GM12878 (cell line): ENCODE results near the gene ZDHHC18. TPM values are rescaled to one million over a fixed set of nuclear protein-coding genes. Genes with fewer than 3 reads are reported as not detected.

Experiments
- ATAC-seq: fragments of 200-7000 bp; cut with Tn5 transposase; 3 replicates; pipeline ENCODE4 v1.9.1; 2020; ENCODE audit warnings: mild to moderate bottlenecking, moderate library complexity
- BruUV-seq: library from RNA; stranded (reverse); fragments of 400-500 nt; replicated peaks from 2 replicates; lab custom pipeline; 2021; lab: Mats Ljungman, UMichigan
- CTCF ChIA-PET: fragments of 300-600 bp; sonication (Branson Sonifier 250); formaldehyde crosslinking; extraction: SDS; loops from one replicate; lab custom pipeline; 2021; ENCODE audit warnings: inconsistent platforms; lab: Yijun Ruan, JAX
- POLR2A ChIA-PET: fragments of 350-600 bp; formaldehyde crosslinking; extraction: SDS; loops from one replicate; lab custom pipeline; 2021; ENCODE audit warnings: inconsistent platforms; lab: Charles Lee
- RAD21 ChIA-PET: fragments of 300-600 bp; sonication (Branson Sonifier 250); formaldehyde crosslinking; loops from one replicate; lab custom pipeline; 2023; ENCODE audit warnings: antibody characterized with exemption; ENCODE audit not compliant: unreplicated experiment; lab: Charles Lee
- SMC1A ChIA-PET: fragments of 300-600 bp; sonication (Branson Sonifier 250); formaldehyde crosslinking; loops from one replicate; lab custom pipeline; 2023; ENCODE audit not compliant: unreplicated experiment, uncharacterized antibody; lab: Charles Lee
- DNase-seq: peaks from one replicate; pipeline ENCODE4 v3.0.0-alpha.2; 2011; ENCODE audit warnings: low read depth, low spot score
- FAIRE-seq: peaks from 3 replicates; lab custom pipeline; 2011; peaks lifted over from hg19 to GRCh38; lab: Jason Lieb, UNC
- H2AFZ ChIP-seq: 2 replicates; pipeline ENCODE4 v1.6.0; 2011; ENCODE audit warnings: low read depth, low read length, control low read depth; ENCODE audit not compliant: control insufficient read depth
- H3K27ac ChIP-seq: 2 replicates; pipeline ENCODE4 v1.5.1; 2011; ENCODE audit warnings: control low read depth; ENCODE audit not compliant: control insufficient read depth, insufficient read depth
- H3K27me3 ChIP-seq, 2 experiments: replicated peaks in 1 of 2; 2 replicates each; pipeline versions ENCODE4 v1.6.0 to v1.6.1; 2011; ENCODE audit warnings: low read length in 1 of 2; ENCODE audit not compliant: control insufficient read depth in 2 of 2, insufficient read depth in 2 of 2
- H3K36me3 ChIP-seq, 2 experiments: 2 replicates each; pipeline ENCODE4 v1.5.1; 2011; ENCODE audit warnings: low read length in 1 of 2; ENCODE audit not compliant: control insufficient read depth in 2 of 2, insufficient read depth in 2 of 2
- H3K4me1 ChIP-seq: 2 replicates; pipeline ENCODE4 v1.6.1; 2011; ENCODE audit warnings: mild to moderate bottlenecking, low read length, moderate library complexity, mixed read lengths; ENCODE audit not compliant: control insufficient read depth, insufficient read depth
- H3K4me2 ChIP-seq: 2 replicates; pipeline ENCODE4 v1.6.0; 2011; ENCODE audit warnings: control low read depth; ENCODE audit not compliant: control insufficient read depth, insufficient read depth
- H3K4me3 ChIP-seq: fragments of 200-600 bp; sonication (generic); 2 replicates; pipeline ENCODE4 v1.5.1; 2016
- H3K79me2 ChIP-seq: 2 replicates; pipeline ENCODE4 v1.6.0; 2011; ENCODE audit warnings: low read length; ENCODE audit not compliant: control insufficient read depth, insufficient read depth
- H3K9ac ChIP-seq: 2 replicates; pipeline ENCODE4 v1.8.0; 2011; ENCODE audit warnings: low read length, control low read depth, mixed read lengths; ENCODE audit not compliant: control insufficient read depth, insufficient read depth
- H3K9me3 ChIP-seq: replicated peaks from 3 replicates; pipeline ENCODE4 v1.5.1; 2011; ENCODE audit warnings: mild to moderate bottlenecking, low read length; ENCODE audit not compliant: control insufficient read depth, insufficient read depth
- H4K20me1 ChIP-seq: 2 replicates; pipeline ENCODE4 v1.6.0; 2011; ENCODE audit not compliant: control insufficient read depth, insufficient read depth
- BRCA1 ChIP-seq: IDR thresholded peaks from 2 replicates; pipeline ENCODE4 v1.6.1; 2011; ENCODE audit warnings: low read depth, low read length, improper control_type of control experiment
- CBFB ChIP-seq: IDR thresholded peaks from 2 replicates; pipeline ENCODE4 v1.6.1; 2016; ENCODE audit warnings: antibody characterized with exemption, low read depth
- CBX3 ChIP-seq: fragments of 200-600 bp; sonication (generic); IDR thresholded peaks from 2 replicates; pipeline ENCODE4 v1.6.1; 2016; ENCODE audit warnings: low read depth, borderline replicate concordance
- FOXK2 ChIP-seq: fragments of 450-650 bp; IDR thresholded peaks from 2 replicates; pipeline ENCODE4 v1.6.1; 2017; ENCODE audit warnings: mild to moderate bottlenecking, moderate library complexity
- HDAC6 ChIP-seq: fragments of 200-600 bp; sonication (generic); IDR thresholded peaks from one replicate; pipeline ENCODE4 v1.8.0; 2017; ENCODE audit warnings: antibody characterized with exemption; ENCODE audit not compliant: unreplicated experiment
- NFYB ChIP-seq: IDR thresholded peaks from 2 replicates; pipeline ENCODE4 v1.6.1; 2011; ENCODE audit warnings: low read depth, mild to moderate bottlenecking, low read length, improper control_type of control experiment, moderate library complexity; ENCODE audit not compliant: insufficient read depth
- PKNOX1 ChIP-seq: fragments of 450-650 bp; IDR thresholded peaks from 2 replicates; pipeline ENCODE4 v1.6.1; 2016; ENCODE audit warnings: mild to moderate bottlenecking
- RFX5 ChIP-seq: IDR thresholded peaks from 2 replicates; pipeline ENCODE4 v1.6.1; 2011; ENCODE audit warnings: low read depth, low read length, improper control_type of control experiment
- SMC3 ChIP-seq: IDR thresholded peaks from 2 replicates; pipeline ENCODE4 v1.6.1; 2011; ENCODE audit warnings: low read length, improper control_type of control experiment, borderline replicate concordance
- SUPT20H ChIP-seq: IDR thresholded peaks from 2 replicates; pipeline ENCODE4 v1.6.1; 2011; ENCODE audit warnings: low read depth, mild to moderate bottlenecking, low read length, moderate library complexity, borderline replicate concordance; ENCODE audit not compliant: control insufficient read depth
- TBL1XR1 ChIP-seq: IDR thresholded peaks from 2 replicates; pipeline ENCODE4 v1.6.1; 2012; ENCODE audit warnings: low read depth, low read length, improper control_type of control experiment
- ZNF384 ChIP-seq: IDR thresholded peaks from 2 replicates; pipeline ENCODE4 v1.6.1; 2012; ENCODE audit warnings: low read depth, mild to moderate bottlenecking, low read length, improper control_type of control experiment, borderline replicate concordance
- WGBS: methylation state at CpG from one replicate; pipeline ENCODE4 v1.1.6; 2016; ENCODE audit warnings: low lambda C conversion rate; ENCODE audit not compliant: insufficient replicate concordance, insufficient coverage; ENCODE audit errors: missing lambda C conversion rate; 5-methylcytosine and 5-hydroxymethylcytosine counted together
- in situ Hi-C: fragments of 300-500 bp; cut with MboI; formaldehyde crosslinking; loops from 9 replicates; pipeline ENCODE4 v1.14.3; 2018; ENCODE audit warnings: mixed read lengths
- intact Hi-C: fragments of 100-400 bp; cut with micrococcal nuclease; formaldehyde crosslinking; loops from one replicate; pipeline ENCODE4 v1.14.2; 2022; ENCODE audit not compliant: unreplicated experiment
- polyA plus RNA-seq, 11 experiments: library from polyadenylated mRNA; depleted of rRNA in 4 of 11; unstranded in 6 of 11; stranded (reverse) in 5 of 11; fragments of >200 nt; fragmentation: Nextera tagmentation in 4 of 11; fragmentation: Illumina TruSeq in 1 of 11; extraction: Ambion mirVana in 4 of 11; extraction: Trizol in 1 of 11; gene quantifications; 1 replicate in 1 of 11; 2 replicates in 10 of 11; pipeline versions ENCODE4 v1.2.1 to v1.2.3, GENCODE V29; 2011 to 2016; ENCODE audit warnings: inconsistent platforms in 2 of 11, missing spikeins in 2 of 11, low read depth in 1 of 11
- total RNA-seq, 4 experiments: library from RNA; depleted of rRNA in 3 of 4; stranded (reverse); fragments of >200 nt in 3 of 4; fragmentation: Illumina TruSeq in 1 of 4; extraction: Trizol in 1 of 4; gene quantifications; 2 replicates each; pipeline versions ENCODE4 v1.2.1 to v1.2.3, GENCODE V29; 2013 to 2021
- TF ChIP-seq, protein P1 (sequence below): fragments of 450-650 bp; IDR thresholded peaks from 2 replicates; pipeline ENCODE4 v1.6.1; 2017; ENCODE audit warnings: antibody characterized with exemption, mild to moderate bottlenecking, moderate library complexity
- TF ChIP-seq, protein P2 (sequence below): fragments of 450-650 bp; formaldehyde crosslinking; IDR thresholded peaks from 2 replicates; pipeline ENCODE4 v1.4.0; 2020; ENCODE audit warnings: mild to moderate bottlenecking, moderate library complexity

Gene ZDHHC18
- total and polyA plus RNA-seq, 10 of the 15 experiments (the other 5 are each of a cell fraction or from before 2014, with no cell fraction given), result 0.40 to 81.2 (median 21.3) TPM

DNA sequence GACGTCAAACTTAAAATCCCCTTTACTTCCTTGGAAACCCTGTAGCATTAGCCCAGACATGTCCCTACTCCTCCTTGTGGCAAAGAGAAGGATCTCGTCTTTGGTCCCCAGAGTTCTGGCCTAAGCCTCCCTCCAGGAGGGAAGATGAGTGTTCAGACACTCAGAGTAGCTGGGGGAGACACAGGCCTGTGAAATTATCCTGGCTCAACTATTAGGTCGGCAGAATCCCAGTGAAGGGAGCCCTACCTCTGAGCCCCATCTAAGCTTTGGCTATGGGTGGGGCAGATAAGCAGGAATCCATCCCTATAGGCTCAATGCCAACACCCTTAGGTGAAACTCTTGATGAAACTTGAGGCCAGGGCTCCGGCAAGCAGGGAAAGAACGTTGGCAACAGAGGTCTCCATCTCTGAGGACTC, 34.8 kb downstream of the ZDHHC18 start:
- H3K9me3 ChIP-seq, result no peaks in the 10 kb centered on the region
- ATAC-seq, result no peak
- 69% methylated on average over 5 of the region's 5 CpGs for WGBS
- TF ChIP-seq ZNF384, result no peak
- no peak for TF ChIP-seq FOXK2
- no peak for TF ChIP-seq NFYB
- no peak for TF ChIP-seq SUPT20H
- TF ChIP-seq HDAC6, result no peak
- TF ChIP-seq RFX5, result no peak
- no peak for TF ChIP-seq CBFB
- TF ChIP-seq, protein P1, sequence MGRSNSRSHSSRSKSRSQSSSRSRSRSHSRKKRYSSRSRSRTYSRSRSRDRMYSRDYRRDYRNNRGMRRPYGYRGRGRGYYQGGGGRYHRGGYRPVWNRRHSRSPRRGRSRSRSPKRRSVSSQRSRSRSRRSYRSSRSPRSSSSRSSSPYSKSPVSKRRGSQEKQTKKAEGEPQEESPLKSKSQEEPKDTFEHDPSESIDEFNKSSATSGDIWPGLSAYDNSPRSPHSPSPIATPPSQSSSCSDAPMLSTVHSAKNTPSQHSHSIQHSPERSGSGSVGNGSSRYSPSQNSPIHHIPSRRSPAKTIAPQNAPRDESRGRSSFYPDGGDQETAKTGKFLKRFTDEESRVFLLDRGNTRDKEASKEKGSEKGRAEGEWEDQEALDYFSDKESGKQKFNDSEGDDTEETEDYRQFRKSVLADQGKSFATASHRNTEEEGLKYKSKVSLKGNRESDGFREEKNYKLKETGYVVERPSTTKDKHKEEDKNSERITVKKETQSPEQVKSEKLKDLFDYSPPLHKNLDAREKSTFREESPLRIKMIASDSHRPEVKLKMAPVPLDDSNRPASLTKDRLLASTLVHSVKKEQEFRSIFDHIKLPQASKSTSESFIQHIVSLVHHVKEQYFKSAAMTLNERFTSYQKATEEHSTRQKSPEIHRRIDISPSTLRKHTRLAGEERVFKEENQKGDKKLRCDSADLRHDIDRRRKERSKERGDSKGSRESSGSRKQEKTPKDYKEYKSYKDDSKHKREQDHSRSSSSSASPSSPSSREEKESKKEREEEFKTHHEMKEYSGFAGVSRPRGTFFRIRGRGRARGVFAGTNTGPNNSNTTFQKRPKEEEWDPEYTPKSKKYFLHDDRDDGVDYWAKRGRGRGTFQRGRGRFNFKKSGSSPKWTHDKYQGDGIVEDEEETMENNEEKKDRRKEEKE, result no peak
- TF ChIP-seq, protein P2, sequence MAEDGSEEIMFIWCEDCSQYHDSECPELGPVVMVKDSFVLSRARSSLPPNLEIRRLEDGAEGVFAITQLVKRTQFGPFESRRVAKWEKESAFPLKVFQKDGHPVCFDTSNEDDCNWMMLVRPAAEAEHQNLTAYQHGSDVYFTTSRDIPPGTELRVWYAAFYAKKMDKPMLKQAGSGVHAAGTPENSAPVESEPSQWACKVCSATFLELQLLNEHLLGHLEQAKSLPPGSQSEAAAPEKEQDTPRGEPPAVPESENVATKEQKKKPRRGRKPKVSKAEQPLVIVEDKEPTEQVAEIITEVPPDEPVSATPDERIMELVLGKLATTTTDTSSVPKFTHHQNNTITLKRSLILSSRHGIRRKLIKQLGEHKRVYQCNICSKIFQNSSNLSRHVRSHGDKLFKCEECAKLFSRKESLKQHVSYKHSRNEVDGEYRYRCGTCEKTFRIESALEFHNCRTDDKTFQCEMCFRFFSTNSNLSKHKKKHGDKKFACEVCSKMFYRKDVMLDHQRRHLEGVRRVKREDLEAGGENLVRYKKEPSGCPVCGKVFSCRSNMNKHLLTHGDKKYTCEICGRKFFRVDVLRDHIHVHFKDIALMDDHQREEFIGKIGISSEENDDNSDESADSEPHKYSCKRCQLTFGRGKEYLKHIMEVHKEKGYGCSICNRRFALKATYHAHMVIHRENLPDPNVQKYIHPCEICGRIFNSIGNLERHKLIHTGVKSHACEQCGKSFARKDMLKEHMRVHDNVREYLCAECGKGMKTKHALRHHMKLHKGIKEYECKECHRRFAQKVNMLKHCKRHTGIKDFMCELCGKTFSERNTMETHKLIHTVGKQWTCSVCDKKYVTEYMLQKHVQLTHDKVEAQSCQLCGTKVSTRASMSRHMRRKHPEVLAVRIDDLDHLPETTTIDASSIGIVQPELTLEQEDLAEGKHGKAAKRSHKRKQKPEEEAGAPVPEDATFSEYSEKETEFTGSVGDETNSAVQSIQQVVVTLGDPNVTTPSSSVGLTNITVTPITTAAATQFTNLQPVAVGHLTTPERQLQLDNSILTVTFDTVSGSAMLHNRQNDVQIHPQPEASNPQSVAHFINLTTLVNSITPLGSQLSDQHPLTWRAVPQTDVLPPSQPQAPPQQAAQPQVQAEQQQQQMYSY (CRISPR knock-in tag), result no peak
- TF ChIP-seq PKNOX1, result no peak
- TF ChIP-seq BRCA1, result no peak
- no peak for TF ChIP-seq CBX3
- no peak for TF ChIP-seq TBL1XR1
- TF ChIP-seq SMC3, result no peak
- TF ChIP-seq, all 136 proteins: peak for 0
- H3K4me2 ChIP-seq, result no peak overlapping the region
- H4K20me1 ChIP-seq, result no peaks in the 10 kb centered on the region
- DNase-seq (no peak), FAIRE-seq (no peak)
- in situ Hi-C loops (no loop called here), intact Hi-C loops (no loop called here)
- RAD21 ChIA-PET, result interaction anchor here (1.6 kb wide), 1 partner anchor 40 kb away, joined by 4 read pairs; no protein-coding TSS in a partner anchor
- SMC1A ChIA-PET, result interaction anchor here (0.8 to 2.3 kb wide), 2 partner anchors 23 to 281 kb away, joined by 3 to 7 read pairs; no protein-coding TSS in a partner anchor
- no peak overlapping the region for H3K4me3 ChIP-seq
- BruUV-seq, result no TSS peak
- H3K27me3 ChIP-seq, result no peaks in the 10 kb centered on the region
- H3K9ac ChIP-seq, result no peak overlapping the region
- peaks cover 0 to 2% of the 10 kb centered on the region in 2 experiments; a peak in 3 of 4 replicates for H3K36me3 ChIP-seq
- no peaks in the 10 kb centered on the region; the same call in 1 of the 2 replicates for H3K79me2 ChIP-seq
- H3K4me1 ChIP-seq, result peaks cover 16% of the 10 kb centered on the region
- POLR2A ChIA-PET, result no interaction called here
- H3K27ac ChIP-seq, result no peak overlapping the region
- CTCF ChIA-PET, result interaction anchor here (0.9 to 5.9 kb wide), 9 partner anchors 11 to 259 kb away, joined by 3 to 25 read pairs (median 4); no protein-coding TSS in a partner anchor
- H2AFZ ChIP-seq, result no peak overlapping the region
